ENCODE measurements around the gene KATNB1.
A peak's percentile ranks its signal among the peaks of the same experiment; 100 is the strongest.
"Not testable (repeated sequence)": the region's sequence is repeated elsewhere in the genome, so short reads cannot be mapped to it uniquely, and the experiment has no call there.

KATNB1 gene

DNA sequence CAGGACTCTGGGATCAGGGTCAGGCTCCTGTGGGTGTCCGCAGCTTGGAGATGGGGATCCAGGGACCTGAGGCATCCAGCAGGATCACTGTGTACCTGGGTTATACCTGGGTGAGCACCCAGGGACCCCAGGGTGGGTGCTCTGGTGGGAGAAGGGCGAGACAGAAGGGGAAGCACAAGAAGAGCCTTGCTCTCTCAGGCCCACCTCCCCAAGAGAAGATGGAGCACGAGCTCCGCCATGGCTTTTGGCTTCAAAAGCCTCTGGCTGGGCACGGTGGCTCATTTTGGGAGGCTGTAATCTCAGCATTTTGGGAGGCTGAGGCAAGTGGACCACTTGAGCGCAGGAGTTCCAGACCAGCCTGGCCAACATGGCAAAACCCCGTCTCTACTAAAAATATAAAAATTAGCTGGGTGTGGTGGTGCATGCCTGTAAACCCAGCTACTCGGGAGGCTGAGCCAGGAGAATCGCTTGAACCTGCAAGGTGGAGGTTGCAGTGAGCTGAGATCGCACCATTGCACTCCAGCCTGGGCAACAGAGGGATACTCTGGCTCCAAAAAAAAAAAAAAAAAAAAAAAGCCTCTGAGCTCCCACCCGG is 32.1 kb upstream of the KATNB1 start:
- DNase-seq, result no peak

DNA sequence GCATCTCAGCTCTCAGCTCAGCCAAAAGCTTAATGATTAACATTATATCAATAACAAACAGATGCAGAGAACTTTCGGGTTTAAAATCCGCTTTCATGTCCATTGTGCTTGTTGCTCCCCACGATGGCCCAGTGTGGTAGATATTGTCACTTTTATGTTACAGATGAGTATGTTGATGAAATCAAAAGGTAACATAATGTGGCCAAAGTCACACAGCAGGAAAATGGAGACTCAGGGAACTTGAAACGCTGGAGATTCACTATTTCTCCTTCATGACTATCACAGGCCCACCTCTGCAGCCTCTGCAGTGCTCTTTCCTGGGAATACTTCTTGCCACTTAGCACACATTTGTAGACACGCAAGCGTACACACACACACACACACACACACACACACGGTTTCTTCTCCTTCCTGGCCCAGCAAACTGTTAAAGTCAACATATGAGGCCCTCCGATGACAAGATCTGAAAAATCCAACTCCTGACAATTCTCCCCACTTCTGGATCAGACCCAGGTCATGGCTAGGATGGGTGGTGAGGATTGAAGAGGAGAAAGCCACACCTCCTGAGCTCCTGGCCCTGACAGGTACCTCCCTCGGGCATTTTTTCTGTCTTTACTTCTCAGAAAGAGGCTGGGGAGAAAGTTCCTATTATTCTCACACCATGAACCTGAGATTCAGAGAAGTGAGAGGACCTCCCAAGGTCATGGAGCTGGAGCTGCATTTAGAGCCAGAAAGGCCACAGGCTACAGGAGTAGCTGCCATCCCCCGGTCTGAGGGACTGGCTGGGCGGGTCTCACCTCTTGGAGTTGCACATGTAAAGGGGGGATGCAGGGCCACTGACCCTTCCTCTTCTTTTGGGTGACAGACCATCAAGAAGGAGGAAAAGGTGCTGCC is 31.3 kb upstream of the KATNB1 start:
- DNase-seq, result no peak

DNA sequence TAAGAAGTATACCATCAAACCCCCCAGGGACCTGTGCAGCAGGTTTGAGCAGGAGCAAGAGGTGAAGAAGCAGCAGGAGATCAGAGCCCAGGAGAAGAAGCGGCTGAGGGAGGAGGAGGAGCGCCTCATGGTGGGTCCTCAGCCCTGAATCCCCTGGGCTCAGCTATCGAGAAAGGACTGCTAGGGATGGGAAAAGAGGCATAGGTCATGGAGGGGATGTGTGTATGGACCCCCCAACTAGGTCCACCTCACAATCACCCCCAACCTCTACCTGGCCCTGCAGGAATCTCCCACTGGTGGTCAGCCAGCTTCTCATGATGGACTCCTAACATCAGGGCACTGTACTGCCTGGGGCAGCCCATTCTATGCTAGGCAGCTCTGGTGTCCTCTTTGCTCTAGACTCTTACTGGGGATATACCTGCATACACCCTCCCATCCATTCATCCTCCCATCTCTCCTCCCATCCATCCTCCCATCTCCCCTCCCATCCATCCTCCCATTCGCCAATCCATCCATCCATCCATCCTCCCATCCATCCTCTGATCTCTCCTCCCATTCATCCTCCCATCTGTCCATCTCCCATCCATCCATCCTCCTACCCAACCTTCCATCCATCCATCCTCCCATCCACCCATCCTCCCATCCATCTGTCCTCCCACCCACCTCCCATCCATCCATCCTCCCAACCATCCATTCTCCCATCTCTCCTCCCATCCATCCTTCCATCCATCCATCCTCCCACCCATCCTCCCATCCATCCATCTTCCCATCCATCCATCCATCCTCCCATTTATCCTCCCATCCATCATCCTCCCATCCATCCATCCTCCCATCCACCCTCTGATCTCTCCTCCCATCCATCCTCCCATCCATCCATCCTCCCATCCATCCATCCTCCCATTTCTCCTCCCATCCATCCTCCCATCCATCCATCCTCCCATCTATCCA is 30.4 kb upstream of the KATNB1 start:
- no peak for DNase-seq

- no peak for DNase-seq
Observed at GRCh38 chr16:57706717-57707116, 28.9 kb upstream of the KATNB1 start.

GRCh38 chr16:57707331-57707730 is 28.2 kb upstream of the KATNB1 start:
- no peak for DNase-seq

DNA sequence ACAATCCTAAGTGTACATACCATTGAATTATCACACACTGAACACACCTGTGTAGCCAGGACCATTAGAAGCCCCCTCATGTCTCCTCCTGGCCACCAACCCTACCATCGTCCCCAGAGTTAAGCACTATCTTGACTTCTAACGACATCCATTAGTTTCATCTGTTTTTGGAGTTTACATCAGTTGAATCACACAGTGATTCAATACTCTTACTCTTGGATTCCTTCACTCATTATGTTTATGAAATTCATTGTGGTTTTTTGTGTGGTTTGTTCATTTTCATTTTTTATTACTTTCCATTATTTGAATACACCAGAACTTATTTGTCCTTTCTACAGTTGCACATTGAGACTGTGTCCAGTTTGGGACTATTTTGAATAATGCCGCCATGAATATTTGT is 27.4 kb upstream of the KATNB1 start:
- DNase-seq, result no peak

DNA sequence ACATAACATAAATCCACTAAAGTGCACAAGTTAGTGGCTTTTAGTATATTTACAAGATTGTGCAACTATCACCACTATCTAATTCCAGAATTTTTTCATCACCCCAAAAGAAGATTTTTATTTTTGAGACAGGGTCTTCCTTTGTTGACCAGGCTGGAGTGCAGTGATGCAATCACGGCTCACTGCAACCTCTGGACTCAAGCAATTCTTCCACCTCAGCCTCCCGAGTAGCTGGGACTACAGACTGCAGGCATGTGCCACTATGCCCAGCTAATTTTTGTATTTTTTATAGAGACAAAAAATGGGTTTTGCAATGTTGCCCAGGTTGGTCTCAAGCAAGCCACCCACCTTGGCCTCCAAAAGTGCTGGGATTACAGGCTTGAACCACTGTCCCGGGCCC is 25.9 kb upstream of the KATNB1 start:
- DNase-seq, result no peak

- DNase-seq, result no peak
Observed at GRCh38 chr16:57711346-57711745, 24.2 kb upstream of the KATNB1 start.

DNA sequence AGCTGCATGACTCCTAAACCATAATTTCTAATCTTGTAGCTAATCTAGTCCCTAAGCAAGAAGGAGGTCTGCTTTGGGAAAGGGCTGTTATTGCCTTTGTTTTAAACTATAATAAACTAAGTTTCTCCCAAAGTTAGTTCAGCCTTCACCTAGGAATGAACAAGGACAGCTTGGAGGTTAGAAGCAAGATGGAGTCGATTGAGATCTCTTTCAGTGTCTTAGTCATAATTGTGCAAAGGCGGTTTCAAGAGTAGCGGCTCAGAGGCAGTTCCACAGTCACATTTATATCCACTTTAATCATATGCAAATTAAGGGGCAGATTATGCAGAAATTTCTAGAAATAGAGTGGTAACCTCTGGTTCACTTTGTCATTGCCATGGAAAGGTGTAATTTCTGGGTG is 23.6 kb upstream of the KATNB1 start:
- no peak for DNase-seq

- DNase-seq, result not testable (repeated sequence)
Observed at GRCh38 chr16:57712569-57712968, 23.0 kb upstream of the KATNB1 start.

GRCh38 chr16:57713596-57713995 is 22.0 kb upstream of the KATNB1 start:
- no peak for DNase-seq

GRCh38 chr16:57714047-57714446 is 21.5 kb upstream of the KATNB1 start:
- no peak for DNase-seq

- DNase-seq, result peak; percentile 15
Observed at GRCh38 chr16:57720142-57720575, 15.4 kb upstream of the KATNB1 start.

- no peak for DNase-seq
Observed at GRCh38 chr16:57721356-57722209, 14.0 kb upstream of the KATNB1 start.

GRCh38 chr16:57722210-57722499 is 13.4 kb upstream of the KATNB1 start:
- no peak for DNase-seq

- no peak for DNase-seq
Observed at GRCh38 chr16:57722651-57723050, 12.9 kb upstream of the KATNB1 start.

DNA sequence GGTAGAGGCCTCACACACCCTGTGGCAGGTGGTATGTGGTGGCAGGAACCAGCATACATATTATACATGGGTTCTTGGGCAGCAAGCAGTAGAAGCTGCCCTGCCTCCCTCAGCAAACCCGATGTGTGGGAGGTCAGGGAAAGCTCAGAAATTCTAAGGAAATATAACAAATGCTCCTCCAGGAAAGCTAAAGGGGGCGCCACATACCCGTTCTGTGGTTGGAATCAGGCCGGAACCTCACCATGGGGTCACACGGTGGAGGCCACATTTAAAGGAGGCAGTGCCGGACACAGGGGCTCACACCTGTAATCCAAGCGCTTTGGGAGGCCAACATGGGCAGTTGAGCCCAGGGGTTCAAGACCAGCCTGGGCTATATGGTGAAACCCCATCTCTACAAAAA is 12.4 kb upstream of the KATNB1 start:
- DNase-seq, result no peak

DNA sequence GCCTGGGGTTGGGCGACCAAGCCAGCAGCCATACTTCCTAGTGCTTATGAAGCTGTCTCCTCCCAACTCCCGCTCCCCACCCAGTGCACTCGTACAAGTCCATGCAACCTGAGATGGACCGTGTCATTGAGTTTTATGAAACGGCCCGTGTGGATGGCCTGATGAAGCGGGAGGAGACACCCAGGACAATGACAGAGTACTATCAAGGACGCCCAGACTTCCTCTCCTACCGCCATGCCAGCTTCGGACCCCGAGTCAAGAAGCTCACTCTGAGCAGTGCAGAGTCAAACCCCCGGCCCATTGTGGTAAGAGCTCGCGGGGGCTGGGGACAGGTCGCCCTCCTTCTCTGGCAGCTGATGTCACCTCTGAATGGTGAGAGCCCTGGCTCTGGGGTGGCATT is 11.0 kb upstream of the KATNB1 start:
- DNase-seq, result no peak

DNA sequence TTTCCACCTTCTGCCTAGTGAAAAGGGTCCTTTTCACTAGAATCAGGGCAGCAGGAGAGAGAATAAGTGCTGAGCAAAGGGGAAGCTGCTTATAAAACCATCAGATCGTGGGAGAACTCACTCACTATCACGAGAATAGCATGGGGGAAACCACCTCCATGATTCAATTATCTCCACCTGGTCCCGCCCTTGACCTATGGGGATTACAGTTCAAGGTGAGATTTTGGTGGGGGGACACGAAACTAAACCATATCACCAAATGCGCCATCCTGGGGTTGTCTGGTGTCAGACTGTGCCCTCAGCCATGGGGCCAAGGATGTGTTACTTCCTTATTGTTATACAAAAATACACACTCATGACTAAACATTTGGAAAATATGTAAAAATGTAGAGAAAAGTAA is 10.4 kb upstream of the KATNB1 start:
- no peak for DNase-seq

- DNase-seq, result no peak
Observed at GRCh38 chr16:57725554-57725953, 10.0 kb upstream of the KATNB1 start.

GRCh38 chr16:57725976-57726375 is 9.6 kb upstream of the KATNB1 start:
- DNase-seq, result no peak

- DNase-seq, result no peak
Observed at GRCh38 chr16:57726433-57726947, 9.1 kb upstream of the KATNB1 start.
